IMR-90 (cell line): Measurements from ENCODE around the gene IDI2.

Source experiments
- POLR2A ChIP-seq: IDR thresholded peaks from 2 replicates; pipeline ENCODE4 v1.6.1; 2012; ENCODE audit warnings: mild to moderate bottlenecking, low read depth, low read length
- TF ChIP-seq, protein P1 (sequence below): conservative IDR thresholded peaks from 2 replicates; pipeline ENCODE4 v1.5.1; 2012; ENCODE audit warnings: mild to moderate bottlenecking, low read depth, low read length, improper control_type of control experiment
- TF ChIP-seq, protein P2 (sequence below): fragments of 150-350 bp; IDR thresholded peaks from 2 replicates; pipeline ENCODE4 v1.6.1; 2017; ENCODE audit warnings: mild to moderate bottlenecking, antibody characterized with exemption, low read length, low read depth
- TF ChIP-seq, protein P3 (sequence below): fragments of 150-350 bp; IDR thresholded peaks from 2 replicates; pipeline ENCODE4 v1.6.1; 2016; ENCODE audit warnings: low read depth, mild to moderate bottlenecking, low read length, moderate library complexity, borderline replicate concordance

DNA sequence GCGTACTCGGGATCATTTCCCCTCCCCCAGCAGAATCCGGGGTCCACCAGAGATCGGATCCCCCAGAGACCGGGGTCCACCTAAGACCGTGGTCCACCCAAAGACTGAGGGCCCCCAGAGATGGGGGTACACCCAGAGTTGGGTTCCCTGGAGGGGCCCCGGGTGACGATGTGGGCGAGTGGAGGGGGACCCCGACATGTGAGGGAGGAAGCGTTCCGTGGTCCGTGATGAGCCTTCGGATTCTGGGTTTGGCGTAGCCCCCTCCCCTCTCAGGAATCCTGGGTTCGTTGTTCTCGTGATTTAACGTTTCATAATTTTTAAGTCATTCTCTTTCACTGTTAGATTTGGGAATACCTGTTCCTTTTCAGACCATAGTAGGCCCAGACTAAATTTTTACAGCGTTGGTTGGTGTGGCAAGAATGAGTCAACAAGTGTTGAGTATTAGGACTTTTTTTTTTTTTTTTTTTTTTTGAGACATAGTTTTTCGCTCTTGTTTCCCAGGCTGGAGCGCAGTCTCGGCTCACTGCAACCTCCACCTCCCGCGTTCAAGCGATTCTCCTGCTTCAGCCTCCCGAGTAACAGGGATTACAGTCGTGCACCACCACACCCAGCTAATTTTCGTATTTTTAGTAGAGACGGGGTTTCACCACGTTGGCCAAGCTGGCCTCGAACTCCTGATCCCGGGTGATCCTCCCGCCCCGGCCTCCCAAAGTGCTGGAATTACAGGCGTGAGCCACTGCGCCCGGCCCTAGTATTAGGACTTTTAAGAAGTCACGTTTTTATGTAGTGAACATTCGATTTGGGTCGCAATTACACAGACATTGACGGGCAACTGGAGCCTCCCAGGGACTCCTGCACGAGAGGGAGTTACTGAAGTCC is 36.8 kb downstream of the IDI2 start:
- TF ChIP-seq, protein P1, sequence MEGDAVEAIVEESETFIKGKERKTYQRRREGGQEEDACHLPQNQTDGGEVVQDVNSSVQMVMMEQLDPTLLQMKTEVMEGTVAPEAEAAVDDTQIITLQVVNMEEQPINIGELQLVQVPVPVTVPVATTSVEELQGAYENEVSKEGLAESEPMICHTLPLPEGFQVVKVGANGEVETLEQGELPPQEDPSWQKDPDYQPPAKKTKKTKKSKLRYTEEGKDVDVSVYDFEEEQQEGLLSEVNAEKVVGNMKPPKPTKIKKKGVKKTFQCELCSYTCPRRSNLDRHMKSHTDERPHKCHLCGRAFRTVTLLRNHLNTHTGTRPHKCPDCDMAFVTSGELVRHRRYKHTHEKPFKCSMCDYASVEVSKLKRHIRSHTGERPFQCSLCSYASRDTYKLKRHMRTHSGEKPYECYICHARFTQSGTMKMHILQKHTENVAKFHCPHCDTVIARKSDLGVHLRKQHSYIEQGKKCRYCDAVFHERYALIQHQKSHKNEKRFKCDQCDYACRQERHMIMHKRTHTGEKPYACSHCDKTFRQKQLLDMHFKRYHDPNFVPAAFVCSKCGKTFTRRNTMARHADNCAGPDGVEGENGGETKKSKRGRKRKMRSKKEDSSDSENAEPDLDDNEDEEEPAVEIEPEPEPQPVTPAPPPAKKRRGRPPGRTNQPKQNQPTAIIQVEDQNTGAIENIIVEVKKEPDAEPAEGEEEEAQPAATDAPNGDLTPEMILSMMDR, result no peak
- TF ChIP-seq, protein P2, sequence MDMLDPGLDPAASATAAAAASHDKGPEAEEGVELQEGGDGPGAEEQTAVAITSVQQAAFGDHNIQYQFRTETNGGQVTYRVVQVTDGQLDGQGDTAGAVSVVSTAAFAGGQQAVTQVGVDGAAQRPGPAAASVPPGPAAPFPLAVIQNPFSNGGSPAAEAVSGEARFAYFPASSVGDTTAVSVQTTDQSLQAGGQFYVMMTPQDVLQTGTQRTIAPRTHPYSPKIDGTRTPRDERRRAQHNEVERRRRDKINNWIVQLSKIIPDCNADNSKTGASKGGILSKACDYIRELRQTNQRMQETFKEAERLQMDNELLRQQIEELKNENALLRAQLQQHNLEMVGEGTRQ, result no peak
- TF ChIP-seq, protein P3, sequence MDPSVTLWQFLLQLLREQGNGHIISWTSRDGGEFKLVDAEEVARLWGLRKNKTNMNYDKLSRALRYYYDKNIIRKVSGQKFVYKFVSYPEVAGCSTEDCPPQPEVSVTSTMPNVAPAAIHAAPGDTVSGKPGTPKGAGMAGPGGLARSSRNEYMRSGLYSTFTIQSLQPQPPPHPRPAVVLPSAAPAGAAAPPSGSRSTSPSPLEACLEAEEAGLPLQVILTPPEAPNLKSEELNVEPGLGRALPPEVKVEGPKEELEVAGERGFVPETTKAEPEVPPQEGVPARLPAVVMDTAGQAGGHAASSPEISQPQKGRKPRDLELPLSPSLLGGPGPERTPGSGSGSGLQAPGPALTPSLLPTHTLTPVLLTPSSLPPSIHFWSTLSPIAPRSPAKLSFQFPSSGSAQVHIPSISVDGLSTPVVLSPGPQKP, result no peak
- TF ChIP-seq POLR2A, result no peak
